Aorta (tissue), 5 donors: ENCODE data around the gene DCHS1. TPM values are rescaled to one million over a fixed set of nuclear protein-coding genes. Genes with fewer than 3 reads are reported as not detected.

Experiments used
- ATAC-seq: fragments of 200-7000 bp; cut with Tn5 transposase; one replicate; pipeline ENCODE4 v1.9.1; 2022; ENCODE audit warnings: moderate library complexity; ENCODE audit not compliant: low FRiP score
- DNase-seq, 2 donors: peaks; one replicate each; pipeline ENCODE4 v3.0.0-alpha.2; 2020
- H3K27ac ChIP-seq, 2 donors: one replicate each; pipeline ENCODE4 v1.5.1; 2013; ENCODE audit warnings: low read length in 2 of 2, mild to moderate bottlenecking in 2 of 2, moderate library complexity in 2 of 2, control low read depth in 1 of 2, inconsistent platforms in 1 of 2, low read depth in 1 of 2
- H3K27me3 ChIP-seq, 2 donors: one replicate each; pipeline ENCODE4 v1.6.1; 2013; ENCODE audit warnings: control low read depth in 1 of 2, low read length in 1 of 2, mild to moderate bottlenecking in 1 of 2, moderate library complexity in 1 of 2; ENCODE audit not compliant: insufficient read depth in 2 of 2, control insufficient read depth in 1 of 2
- H3K36me3 ChIP-seq, 2 donors: one replicate each; pipeline ENCODE4 v1.6.1; 2013; ENCODE audit warnings: control low read depth in 1 of 2, low read length in 1 of 2, mild to moderate bottlenecking in 1 of 2; ENCODE audit not compliant: insufficient read depth in 2 of 2, control insufficient read depth in 1 of 2
- H3K4me1 ChIP-seq, 2 donors: one replicate each; pipeline ENCODE4 v1.6.1; 2013; ENCODE audit warnings: low read length in 2 of 2, control low read depth in 1 of 2, mild to moderate bottlenecking in 1 of 2, moderate library complexity in 1 of 2; ENCODE audit not compliant: insufficient read depth in 2 of 2, control insufficient read depth in 1 of 2
- H3K4me3 ChIP-seq, 2 donors: one replicate each; pipeline ENCODE4 v1.5.1; 2013; ENCODE audit warnings: low read length in 2 of 2, control low read depth in 1 of 2, mild to moderate bottlenecking in 1 of 2
- H3K9me3 ChIP-seq: one replicate; pipeline ENCODE4 v1.6.1; 2013; ENCODE audit warnings: mild to moderate bottlenecking, low read length; ENCODE audit not compliant: control insufficient read depth
- WGBS, 2 donors: extraction: QIAGEN DNeasy Blood & Tissue Kit; methylation state at CpG; one replicate each; pipeline ENCODE4 v1.1.7; 2013; 5-methylcytosine and 5-hydroxymethylcytosine counted together
- intact Hi-C, 2 donors: fragments of 100-400 bp; cut with DNase I; formaldehyde crosslinking; loops; one replicate each; pipeline versions ENCODE4 v1.14.2 to v1.15.0; 2022
- polyA plus RNA-seq, 2 donors: library from polyadenylated mRNA; stranded (reverse); fragments of 200-250 nt; gene quantifications; one replicate each; pipeline ENCODE4 v1.2.3, GENCODE V29; 2013
- total RNA-seq, 2 donors: library from RNA; stranded (reverse); fragmentation: NEBNext Ultra II Directional; extraction: Animal tissue kit (Norgen Biotek cat#: 25700); gene quantifications; one replicate each; pipeline ENCODE4 v1.2.1, GENCODE V29; 2021
- donor health status: healthy with polysubstance abuse.
- donor health status: Bipolar disorder and iron deficiency.
- donor health status: DM: no; HTN: no; CAD: no.
- donor health status: DM: no; HTN: no; CAD: no.
- donor health status: DM: yes; HTN: yes; CAD: no.

The DCHS1 gene
- total and polyA plus RNA-seq, 4 donors = 1.4 to 64.4 (median 36.6) TPM

GRCh38 chr11:6615882-6616585 is 39.6 kb downstream of the DCHS1 start:
- ATAC-seq (no peak), DNase-seq (no peak)
- Histone ChIP-seq H3K27me3 (no peaks in the 10 kb centered on the region), H3K4me1 (no peaks in the 10 kb centered on the region), H3K36me3 (peaks cover 0 to 2% of the 10 kb centered on the region in 2 donors), H3K27ac (no peak overlapping the region), H3K4me3 (no peak overlapping the region), H3K9me3 (no peaks in the 10 kb centered on the region)
- WGBS, 2 donors = 88 to 95% methylated on average over 9 of the region's 9 CpGs
- intact Hi-C loops = loop anchor here in 1 of 2 donors (5.0 kb wide), 2 partner anchors 41 to 66 kb away; partner anchors contain the start of genes DCHS1 and MRPL17

DNA sequence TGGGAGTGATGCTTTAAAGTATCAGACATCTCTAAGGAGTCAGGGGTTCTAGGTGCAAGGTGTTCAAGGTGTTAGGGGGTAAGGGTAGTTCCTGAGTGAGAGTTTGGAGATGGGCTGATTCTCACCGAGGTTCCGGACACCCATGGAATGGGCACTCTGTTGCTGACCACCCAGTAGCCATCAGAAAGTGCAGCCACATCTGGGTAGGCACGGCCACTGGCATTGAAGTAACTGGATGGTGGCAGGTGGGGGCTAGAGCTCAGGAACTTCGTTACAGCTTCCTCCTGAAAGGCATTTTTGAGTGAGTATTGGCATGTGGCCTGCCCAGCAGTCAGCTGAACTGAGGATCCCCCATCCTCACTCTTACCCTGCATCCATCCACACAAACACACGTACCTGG is 40.6 kb downstream of the DCHS1 start:
- no peaks in the 10 kb centered on the region for H3K27me3 ChIP-seq
- no peaks in the 10 kb centered on the region for H3K9me3 ChIP-seq
- 95% methylated on average over 5 of the region's 5 CpGs for WGBS, 2 donors
- H3K4me1 ChIP-seq = no peaks in the 10 kb centered on the region
- H3K36me3 ChIP-seq = peaks cover under 1 to 5% of the 10 kb centered on the region in 2 donors
- intact Hi-C loops = loop anchor here in 1 of 2 donors (5.0 kb wide), 2 partner anchors 42 to 67 kb away; partner anchors contain the start of genes DCHS1 and MRPL17
- H3K27ac ChIP-seq = no peak overlapping the region
- ATAC-seq (no peak), DNase-seq (no peak)
- H3K4me3 ChIP-seq = no peak overlapping the region

DNA sequence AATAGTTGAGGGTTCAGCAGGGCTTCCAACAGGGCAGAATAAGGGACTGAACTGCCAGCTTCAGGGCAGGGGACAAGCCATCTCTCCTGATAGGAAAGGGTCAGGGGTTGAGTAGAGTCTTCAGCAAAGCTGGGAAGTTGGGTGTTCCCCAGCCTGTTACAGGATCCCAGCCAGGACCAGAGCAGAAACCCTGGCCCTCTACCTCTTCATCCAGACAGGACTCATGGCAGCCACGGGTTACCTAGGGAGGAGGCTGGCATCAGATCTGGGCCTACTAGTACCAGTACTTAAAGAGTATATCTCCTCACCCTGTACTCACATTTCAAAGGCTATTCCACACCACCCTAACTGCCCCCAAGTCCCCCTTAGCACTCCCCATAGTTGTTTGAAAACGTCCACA is 41.2 kb downstream of the DCHS1 start:
- ATAC-seq = no peak
- no peaks in the 10 kb centered on the region for H3K4me1 ChIP-seq
- H3K27ac ChIP-seq = no peak overlapping the region
- no peak for DNase-seq
- peaks cover 3 to 10% of the 10 kb centered on the region in 2 donors for H3K36me3 ChIP-seq
- H3K27me3 ChIP-seq = no peaks in the 10 kb centered on the region
- H3K9me3 ChIP-seq = no peaks in the 10 kb centered on the region
- intact Hi-C loops = no loop called here
- WGBS, 2 donors = 83 to 88% methylated on average over 2 of the region's 2 CpGs
- H3K4me3 ChIP-seq = no peak overlapping the region

DNA sequence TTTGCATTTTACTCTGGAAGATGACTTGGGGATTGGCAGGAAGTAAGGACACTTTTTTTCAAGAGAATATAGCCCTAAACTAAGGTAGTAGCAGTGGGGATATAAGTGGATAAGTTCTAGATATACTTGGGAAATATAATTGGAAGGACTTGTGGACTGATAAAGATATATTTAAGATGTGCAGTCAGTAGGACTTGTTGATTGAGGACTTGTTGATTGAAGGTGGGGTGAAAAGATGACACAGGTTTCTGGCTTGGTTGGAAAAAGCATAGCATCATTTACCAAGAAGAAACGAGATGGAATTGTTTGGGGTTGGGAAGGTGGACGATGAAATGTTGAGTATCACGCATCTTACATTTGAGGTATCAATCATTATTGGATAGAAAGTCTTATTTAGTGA is 42.1 kb downstream of the DCHS1 start:
- ATAC-seq (no peak), DNase-seq (no peak)
- Histone ChIP-seq H3K27ac (peak overlapping the region; percentile 36 to 97), H3K4me1 (peaks cover 0 to 5% of the 10 kb centered on the region in 2 donors), H3K36me3 (peaks cover 3 to 17% of the 10 kb centered on the region in 2 donors), H3K27me3 (no peaks in the 10 kb centered on the region), H3K4me3 (no peak overlapping the region), H3K9me3 (no peaks in the 10 kb centered on the region)
- intact Hi-C loops = no loop called here
- WGBS, 2 donors = 91 to 92% methylated on average over 3 of the region's 3 CpGs

GRCh38 chr11:6612213-6613041 is 43.2 kb downstream of the DCHS1 start, which contains the start of gene TAF10:
Gene TAF10 (minus strand): TSS chr11:6612216. CDS start chr11:6612189, 27 bp downstream.
- Histone ChIP-seq H3K36me3 (peaks cover 3 to 23% of the 10 kb centered on the region in 2 donors), H3K27me3 (no peaks in the 10 kb centered on the region), H3K4me3 (peak within 1 kb of the TSS; percentile 62 to 83), H3K9me3 (no peaks in the 10 kb centered on the region), H3K27ac (peak within 1 kb of the TSS; percentile 97), H3K4me1 (peaks cover 7 to 12% of the 10 kb centered on the region in 2 donors)
- ATAC-seq = peak; percentile 94
- intact Hi-C loops = no loop called here
- DNase-seq = peak; percentile 99
- WGBS, 2 donors = 0 to 1% methylated on average over 32 to 51 of the region's 51 CpGs

DNA sequence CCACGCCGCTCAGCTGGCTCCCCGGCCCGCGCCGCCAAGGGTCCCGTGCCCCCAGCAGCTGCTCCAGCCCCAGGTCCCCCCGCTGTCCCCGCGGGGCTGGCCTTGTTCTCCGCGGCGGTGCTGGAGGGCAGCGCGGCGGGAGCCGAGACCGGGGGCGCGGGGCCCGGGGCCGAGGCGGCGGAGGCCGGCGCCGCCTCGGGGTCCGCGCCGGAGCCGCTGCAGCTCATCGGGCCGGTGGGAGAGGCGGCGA is 43.7 kb downstream of the DCHS1 start:
- H3K27ac ChIP-seq = peak overlapping the region; percentile 93 to 97
- ATAC-seq = no peak
- intact Hi-C loops = no loop called here
- peaks cover 7 to 12% of the 10 kb centered on the region in 2 donors for H3K4me1 ChIP-seq
- 1 to 3% methylated on average over 6 to 36 of the region's 36 CpGs for WGBS, 2 donors
- no peak for DNase-seq
- H3K36me3 ChIP-seq = peaks cover 3 to 23% of the 10 kb centered on the region in 2 donors
- peak overlapping the region; percentile 62 to 83 for H3K4me3 ChIP-seq
- H3K27me3 ChIP-seq = no peaks in the 10 kb centered on the region
- H3K9me3 ChIP-seq = no peaks in the 10 kb centered on the region

DNA sequence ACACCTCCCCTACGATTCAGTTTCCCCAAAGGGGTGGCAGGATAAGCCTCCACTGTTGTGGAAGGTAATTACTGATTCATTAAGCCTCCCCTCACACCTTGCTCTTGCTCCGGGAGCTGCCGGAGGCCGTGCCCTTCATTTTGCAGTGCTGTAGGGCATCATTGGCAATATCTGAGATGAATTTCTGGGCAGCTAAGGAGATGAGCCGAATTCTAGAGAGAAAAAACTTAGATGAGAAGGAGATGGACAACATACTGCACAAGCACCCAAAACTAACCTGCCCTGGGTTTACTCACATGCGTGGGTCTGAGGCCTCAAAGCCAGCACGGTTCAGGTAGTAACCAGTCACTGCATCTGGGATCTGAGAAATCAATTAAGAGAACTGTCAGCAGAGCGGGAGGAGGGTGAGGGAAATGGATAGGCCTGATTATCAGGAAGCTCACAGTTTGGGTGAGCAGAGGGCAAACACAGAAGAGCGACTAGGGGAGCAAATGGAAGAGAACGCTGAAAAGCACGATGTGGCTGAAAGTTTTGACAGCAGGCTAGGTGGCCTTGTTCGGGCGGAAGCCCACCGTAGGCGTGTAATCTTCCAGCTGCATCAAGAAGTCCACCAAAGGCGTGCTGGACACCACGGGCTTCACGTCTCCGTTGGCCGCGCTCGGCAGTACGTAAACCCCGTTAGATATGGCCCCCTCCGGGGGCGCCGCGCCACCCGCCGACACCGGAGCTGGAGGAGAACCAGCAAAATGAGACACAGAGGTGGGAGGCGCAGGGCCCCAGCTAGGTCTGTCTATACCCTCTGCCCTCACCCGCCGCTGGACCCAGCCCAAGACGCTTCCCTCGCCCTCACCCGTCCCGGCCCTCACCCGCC is 44.3 kb downstream of the DCHS1 start:
- peak overlapping the region; percentile 93 to 97 for H3K27ac ChIP-seq
- H3K9me3 ChIP-seq = no peaks in the 10 kb centered on the region
- peak; percentile 3 for ATAC-seq
- H3K27me3 ChIP-seq = no peaks in the 10 kb centered on the region
- peaks cover 3 to 23% of the 10 kb centered on the region in 2 donors for H3K36me3 ChIP-seq
- H3K4me3 ChIP-seq = peak overlapping the region; percentile 62 to 83
- peak; percentile 80 to 86 for DNase-seq
- intact Hi-C loops = no loop called here
- H3K4me1 ChIP-seq = peaks cover 7 to 12% of the 10 kb centered on the region in 2 donors
- 6 to 8% methylated on average over 37 to 39 of the region's 39 CpGs for WGBS, 2 donors

GRCh38 chr11:6610591-6610990 is 45.0 kb downstream of the DCHS1 start:
- Histone ChIP-seq H3K4me1 (peaks cover 7 to 12% of the 10 kb centered on the region in 2 donors), H3K9me3 (no peaks in the 10 kb centered on the region), H3K4me3 (no peak overlapping the region), H3K27me3 (no peaks in the 10 kb centered on the region), H3K27ac (peak overlapping the region in 1 of 2 donors; percentile 93), H3K36me3 (peaks cover 3 to 21% of the 10 kb centered on the region in 2 donors)
- DNase-seq (no peak), ATAC-seq (no peak)
- intact Hi-C loops = no loop called here
- 78 to 80% methylated on average over 6 of the region's 6 CpGs for WGBS, 2 donors
